HEK293 (cell line): ENCODE results near the gene HERC4.

Experiments
- PRDM10 ChIP-seq: fragments of 450-650 bp; formaldehyde crosslinking; IDR thresholded peaks from 2 replicates; pipeline ENCODE4 v1.5.1; 2016; ENCODE audit warnings: missing biosample characterization, missing genetic modification characterization
- ZNF302 ChIP-seq: fragments of 450-650 bp; formaldehyde crosslinking; IDR thresholded peaks from 2 replicates; pipeline ENCODE4 v1.5.1; 2016; ENCODE audit warnings: missing biosample characterization, missing genetic modification characterization, low read depth
- ZNF580 ChIP-seq: fragments of 450-650 bp; formaldehyde crosslinking; IDR thresholded peaks from 2 replicates; pipeline ENCODE4 v1.5.1; 2016; ENCODE audit warnings: missing biosample characterization, missing genetic modification characterization
- ZNF777 ChIP-seq: fragments of 450-650 bp; formaldehyde crosslinking; IDR thresholded peaks from 2 replicates; pipeline ENCODE4 v1.5.1; 2017; ENCODE audit warnings: missing biosample characterization, missing genetic modification characterization, borderline replicate concordance
- TF ChIP-seq, protein P1 (sequence below): fragments of 450-650 bp; formaldehyde crosslinking; IDR thresholded peaks from 2 replicates; pipeline ENCODE4 v1.5.1; 2016; ENCODE audit warnings: missing biosample characterization, missing genetic modification characterization
- TF ChIP-seq, protein P2 (sequence below): fragments of 450-650 bp; formaldehyde crosslinking; IDR thresholded peaks from 2 replicates; pipeline ENCODE4 v1.5.1; 2016; ENCODE audit warnings: missing biosample characterization, missing genetic modification characterization
- TF ChIP-seq, protein P3 (sequence below): fragments of 450-650 bp; formaldehyde crosslinking; IDR thresholded peaks from 2 replicates; pipeline ENCODE4 v1.5.1; 2017; ENCODE audit warnings: missing biosample characterization, missing genetic modification characterization

- TF ChIP-seq, protein P1, sequence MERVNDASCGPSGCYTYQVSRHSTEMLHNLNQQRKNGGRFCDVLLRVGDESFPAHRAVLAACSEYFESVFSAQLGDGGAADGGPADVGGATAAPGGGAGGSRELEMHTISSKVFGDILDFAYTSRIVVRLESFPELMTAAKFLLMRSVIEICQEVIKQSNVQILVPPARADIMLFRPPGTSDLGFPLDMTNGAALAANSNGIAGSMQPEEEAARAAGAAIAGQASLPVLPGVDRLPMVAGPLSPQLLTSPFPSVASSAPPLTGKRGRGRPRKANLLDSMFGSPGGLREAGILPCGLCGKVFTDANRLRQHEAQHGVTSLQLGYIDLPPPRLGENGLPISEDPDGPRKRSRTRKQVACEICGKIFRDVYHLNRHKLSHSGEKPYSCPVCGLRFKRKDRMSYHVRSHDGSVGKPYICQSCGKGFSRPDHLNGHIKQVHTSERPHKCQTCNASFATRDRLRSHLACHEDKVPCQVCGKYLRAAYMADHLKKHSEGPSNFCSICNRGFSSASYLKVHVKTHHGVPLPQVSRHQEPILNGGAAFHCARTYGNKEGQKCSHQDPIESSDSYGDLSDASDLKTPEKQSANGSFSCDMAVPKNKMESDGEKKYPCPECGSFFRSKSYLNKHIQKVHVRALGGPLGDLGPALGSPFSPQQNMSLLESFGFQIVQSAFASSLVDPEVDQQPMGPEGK (tag by site-specific recombination): no peak
- TF ChIP-seq, protein P2, sequence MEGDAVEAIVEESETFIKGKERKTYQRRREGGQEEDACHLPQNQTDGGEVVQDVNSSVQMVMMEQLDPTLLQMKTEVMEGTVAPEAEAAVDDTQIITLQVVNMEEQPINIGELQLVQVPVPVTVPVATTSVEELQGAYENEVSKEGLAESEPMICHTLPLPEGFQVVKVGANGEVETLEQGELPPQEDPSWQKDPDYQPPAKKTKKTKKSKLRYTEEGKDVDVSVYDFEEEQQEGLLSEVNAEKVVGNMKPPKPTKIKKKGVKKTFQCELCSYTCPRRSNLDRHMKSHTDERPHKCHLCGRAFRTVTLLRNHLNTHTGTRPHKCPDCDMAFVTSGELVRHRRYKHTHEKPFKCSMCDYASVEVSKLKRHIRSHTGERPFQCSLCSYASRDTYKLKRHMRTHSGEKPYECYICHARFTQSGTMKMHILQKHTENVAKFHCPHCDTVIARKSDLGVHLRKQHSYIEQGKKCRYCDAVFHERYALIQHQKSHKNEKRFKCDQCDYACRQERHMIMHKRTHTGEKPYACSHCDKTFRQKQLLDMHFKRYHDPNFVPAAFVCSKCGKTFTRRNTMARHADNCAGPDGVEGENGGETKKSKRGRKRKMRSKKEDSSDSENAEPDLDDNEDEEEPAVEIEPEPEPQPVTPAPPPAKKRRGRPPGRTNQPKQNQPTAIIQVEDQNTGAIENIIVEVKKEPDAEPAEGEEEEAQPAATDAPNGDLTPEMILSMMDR: no peak
- TF ChIP-seq ZNF580: no peak
- TF ChIP-seq, protein P3, sequence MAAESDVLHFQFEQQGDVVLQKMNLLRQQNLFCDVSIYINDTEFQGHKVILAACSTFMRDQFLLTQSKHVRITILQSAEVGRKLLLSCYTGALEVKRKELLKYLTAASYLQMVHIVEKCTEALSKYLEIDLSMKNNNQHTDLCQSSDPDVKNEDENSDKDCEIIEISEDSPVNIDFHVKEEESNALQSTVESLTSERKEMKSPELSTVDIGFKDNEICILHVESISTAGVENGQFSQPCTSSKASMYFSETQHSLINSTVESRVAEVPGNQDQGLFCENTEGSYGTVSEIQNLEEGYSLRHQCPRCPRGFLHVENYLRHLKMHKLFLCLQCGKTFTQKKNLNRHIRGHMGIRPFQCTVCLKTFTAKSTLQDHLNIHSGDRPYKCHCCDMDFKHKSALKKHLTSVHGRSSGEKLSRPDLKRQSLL (tag by site-specific recombination): no peak
- TF ChIP-seq ZNF302 (tag by site-specific recombination): no peak
- TF ChIP-seq PRDM10 (tag by site-specific recombination): no peak
- TF ChIP-seq ZNF777 (tag by site-specific recombination): no peak
Measured at GRCh38 chr10:68047554-68048327, 27.3 kb downstream of the HERC4 start.
